WTC11 (cell line): Measurements from ENCODE around the gene MED12L.

Source experiments
- EMX1 ChIP-seq: fragments of 250-450 bp; sonication (Bioruptor Pico); IDR thresholded peaks from 2 replicates; pipeline ENCODE4 v1.8.0; 2021; ENCODE audit warnings: mild to moderate bottlenecking
- ESRRA ChIP-seq: sonication (generic); formaldehyde crosslinking; IDR thresholded peaks from 2 replicates; pipeline ENCODE4 v1.8.1; 2022; ENCODE audit warnings: mild to moderate bottlenecking, missing genetic modification reagents, borderline replicate concordance
- ETV6 ChIP-seq: sonication (generic); formaldehyde crosslinking; IDR thresholded peaks from 2 replicates; pipeline ENCODE4 v1.8.1; 2022; ENCODE audit warnings: mild to moderate bottlenecking, missing genetic modification reagents
- FOXK1 ChIP-seq: sonication (generic); formaldehyde crosslinking; IDR thresholded peaks from 2 replicates; pipeline ENCODE4 v1.8.0; 2022; ENCODE audit warnings: mild to moderate bottlenecking, moderate library complexity, missing genetic modification reagents
- NFYB ChIP-seq: sonication (generic); formaldehyde crosslinking; conservative IDR thresholded peaks from 2 replicates; pipeline ENCODE4 v1.8.0; 2022; ENCODE audit warnings: low read depth, missing genetic modification reagents
- TCF7 ChIP-seq: sonication (generic); formaldehyde crosslinking; IDR thresholded peaks from 2 replicates; pipeline ENCODE4 v1.8.0; 2022; ENCODE audit warnings: mild to moderate bottlenecking, low read depth, missing genetic modification reagents, moderate library complexity
- ZBTB21 ChIP-seq: sonication (generic); formaldehyde crosslinking; IDR thresholded peaks from 2 replicates; pipeline ENCODE4 v1.8.1; 2023; ENCODE audit warnings: mild to moderate bottlenecking, missing genetic modification reagents, borderline replicate concordance
- TF ChIP-seq, protein P1 (sequence below): fragments of 200-600 bp; IDR thresholded peaks from 2 replicates; pipeline ENCODE4 v1.8.0; 2022; ENCODE audit warnings: antibody characterized with exemption
- TF ChIP-seq, protein P2 (sequence below): sonication (generic); formaldehyde crosslinking; IDR thresholded peaks from 2 replicates; pipeline ENCODE4 v1.8.0; 2022; ENCODE audit warnings: mild to moderate bottlenecking, missing genetic modification reagents

DNA sequence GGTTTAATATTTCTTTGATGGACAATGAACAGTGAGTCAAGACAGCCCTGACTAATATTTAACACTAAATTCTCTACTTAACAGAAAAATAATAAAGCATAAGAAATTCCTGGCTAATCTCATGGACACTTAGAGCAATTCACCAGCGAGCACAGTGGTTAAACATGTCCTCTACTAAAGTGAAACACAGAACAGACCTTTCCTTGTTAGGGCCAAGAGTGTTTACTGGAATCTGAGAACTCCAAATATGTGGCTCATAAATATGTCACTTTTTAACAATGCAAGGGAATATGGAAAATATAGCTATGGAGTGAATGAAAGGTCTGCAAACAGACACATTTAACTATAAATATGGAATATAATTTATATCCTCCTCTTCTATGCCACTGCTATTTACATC, 394.0 kb downstream of the MED12L start:
- TF ChIP-seq, protein P1, sequence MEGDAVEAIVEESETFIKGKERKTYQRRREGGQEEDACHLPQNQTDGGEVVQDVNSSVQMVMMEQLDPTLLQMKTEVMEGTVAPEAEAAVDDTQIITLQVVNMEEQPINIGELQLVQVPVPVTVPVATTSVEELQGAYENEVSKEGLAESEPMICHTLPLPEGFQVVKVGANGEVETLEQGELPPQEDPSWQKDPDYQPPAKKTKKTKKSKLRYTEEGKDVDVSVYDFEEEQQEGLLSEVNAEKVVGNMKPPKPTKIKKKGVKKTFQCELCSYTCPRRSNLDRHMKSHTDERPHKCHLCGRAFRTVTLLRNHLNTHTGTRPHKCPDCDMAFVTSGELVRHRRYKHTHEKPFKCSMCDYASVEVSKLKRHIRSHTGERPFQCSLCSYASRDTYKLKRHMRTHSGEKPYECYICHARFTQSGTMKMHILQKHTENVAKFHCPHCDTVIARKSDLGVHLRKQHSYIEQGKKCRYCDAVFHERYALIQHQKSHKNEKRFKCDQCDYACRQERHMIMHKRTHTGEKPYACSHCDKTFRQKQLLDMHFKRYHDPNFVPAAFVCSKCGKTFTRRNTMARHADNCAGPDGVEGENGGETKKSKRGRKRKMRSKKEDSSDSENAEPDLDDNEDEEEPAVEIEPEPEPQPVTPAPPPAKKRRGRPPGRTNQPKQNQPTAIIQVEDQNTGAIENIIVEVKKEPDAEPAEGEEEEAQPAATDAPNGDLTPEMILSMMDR = no peak
- no peak for TF ChIP-seq ZBTB21 (CRISPR knock-in tag)
- no peak for TF ChIP-seq ETV6 (CRISPR knock-in tag)
- TF ChIP-seq EMX1 (CRISPR knock-in tag) = no peak
- no peak for TF ChIP-seq NFYB (CRISPR knock-in tag)
- TF ChIP-seq, protein P2, sequence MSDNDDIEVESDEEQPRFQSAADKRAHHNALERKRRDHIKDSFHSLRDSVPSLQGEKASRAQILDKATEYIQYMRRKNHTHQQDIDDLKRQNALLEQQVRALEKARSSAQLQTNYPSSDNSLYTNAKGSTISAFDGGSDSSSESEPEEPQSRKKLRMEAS (CRISPR knock-in tag) = no peak
- no peak for TF ChIP-seq FOXK1 (CRISPR knock-in tag)
- no peak for TF ChIP-seq ESRRA (CRISPR knock-in tag)
- no peak for TF ChIP-seq TCF7 (CRISPR knock-in tag)
